Astrocyte of the cerebellum (primary cell): ENCODE data around the gene SLC45A1.
A peak's percentile ranks its signal among the peaks of the same experiment; 100 is the strongest.

ENCODE experiments used
- DNase-seq: peaks from one replicate; pipeline ENCODE4 v3.0.0-alpha.2; 2011; ENCODE audit warnings: low read depth
- H3K4me3 ChIP-seq: 2 replicates; pipeline ENCODE4 v1.5.1; 2011; ENCODE audit warnings: mild to moderate bottlenecking, low read depth, low read length, moderate library complexity
- CTCF ChIP-seq: IDR thresholded peaks from 2 replicates; pipeline ENCODE4 v1.5.1; 2012; ENCODE audit warnings: low read length, low read depth, moderate library complexity, mild to moderate bottlenecking; ENCODE audit errors: missing control alignments
- in situ Hi-C: cut with HindIII; loops from 2 replicates; pipeline ENCODE4 v1.10.0; 2017; ENCODE audit warnings: low sequenced_read_pairs

Gene SLC45A1

GRCh38 chr1:8315573-8316475 lies 2.1 kb upstream of the SLC45A1 start:
- in situ Hi-C loops: no loop called here
- TF ChIP-seq CTCF: peak; percentile 42
- DNase-seq: no peak
- H3K4me3 ChIP-seq: no peak overlapping the region

GRCh38 chr1:8318436-8318835 lies 522 bp downstream of the SLC45A1 start:
- in situ Hi-C loops: no loop called here
- no peak for DNase-seq
- no peak for TF ChIP-seq CTCF
- peak overlapping the region; percentile 56 for H3K4me3 ChIP-seq

GRCh38 chr1:8321612-8322011 lies 3.7 kb downstream of the SLC45A1 start:
- no peak overlapping the region for H3K4me3 ChIP-seq
- in situ Hi-C loops: loop anchor here (5.0 kb wide), 2 partner anchors 106 to 304 kb away; no protein-coding TSS in a partner anchor
- DNase-seq: no peak
- no peak for TF ChIP-seq CTCF

- TF ChIP-seq CTCF: no peak
- in situ Hi-C loops: loop anchor here (5.0 kb wide), 2 partner anchors 104 to 306 kb away; no protein-coding TSS in a partner anchor
- no peak for DNase-seq
- H3K4me3 ChIP-seq: no peak overlapping the region
These were observed 5.8 kb downstream of the SLC45A1 start for GRCh38 chr1:8323706-8324105.

- in situ Hi-C loops: loop anchor here (5.0 kb wide), 2 partner anchors 103 to 307 kb away; no protein-coding TSS in a partner anchor
- H3K4me3 ChIP-seq: no peak overlapping the region
- no peak for DNase-seq
- TF ChIP-seq CTCF: no peak
These were observed 6.4 kb downstream of the SLC45A1 start for GRCh38 chr1:8324176-8324810.

GRCh38 chr1:8325771-8326170 lies 7.9 kb downstream of the SLC45A1 start:
- no peak for DNase-seq
- no peak overlapping the region for H3K4me3 ChIP-seq
- in situ Hi-C loops: no loop called here
- TF ChIP-seq CTCF: no peak
